Measurements from ENCODE around the gene GPR158.

Gene GPR158

DNA sequence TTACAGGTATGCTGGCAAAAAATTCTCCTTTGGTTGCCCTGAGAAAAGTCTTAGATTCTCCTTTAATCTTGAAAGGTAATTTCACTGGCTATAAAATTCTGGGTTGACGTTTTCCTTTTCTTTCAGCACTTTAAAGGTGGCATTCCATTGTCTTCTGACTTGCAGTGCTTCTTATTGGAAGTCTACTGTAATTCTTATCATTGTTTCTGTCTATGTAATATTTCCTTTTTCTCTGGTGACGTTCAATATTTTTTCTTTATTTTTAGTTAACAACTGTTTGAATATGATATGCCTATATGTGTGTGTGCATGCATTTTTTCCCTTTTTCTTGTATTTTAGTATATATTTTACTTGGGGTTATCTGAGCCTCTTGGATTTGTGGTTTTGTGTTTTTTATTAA lies 111.0 kb downstream of the GPR158 start:
- Histone ChIP-seq H3F3A (ENCODE audit: insufficient read depth) (no peaks in the 10 kb centered on the region), H3K9ac (ENCODE audit: low read length) (no peak overlapping the region), H3K9me3 (ENCODE audit: insufficient read depth, low read length) (no peaks in the 10 kb centered on the region), H4K20me1 (ENCODE audit: low read depth, low read length) (no peaks in the 10 kb centered on the region), H3K27me3 (ENCODE audit: low read length) (no peaks in the 10 kb centered on the region), H3K4me2 (ENCODE audit: low read depth, low read length, poor library complexity, severe bottlenecking) (no peak overlapping the region), H3K79me2 (ENCODE audit: insufficient read depth, low read length) (no peaks in the 10 kb centered on the region), H2AFZ (ENCODE audit: low read depth, low read length, severe bottlenecking) (no peak overlapping the region), H3K36me3 (ENCODE audit: low read length) (no peaks in the 10 kb centered on the region), H3K4me3 (ENCODE audit: insufficient read depth, low read length, poor library complexity, severe bottlenecking) (no peak overlapping the region), H3K9me2 (replicated peaks; ENCODE audit: insufficient read depth, low read length) (no peaks in the 10 kb centered on the region), H3K27ac (ENCODE audit: low read depth, low read length) (no peak overlapping the region)
- TF ChIP-seq, protein P1, sequence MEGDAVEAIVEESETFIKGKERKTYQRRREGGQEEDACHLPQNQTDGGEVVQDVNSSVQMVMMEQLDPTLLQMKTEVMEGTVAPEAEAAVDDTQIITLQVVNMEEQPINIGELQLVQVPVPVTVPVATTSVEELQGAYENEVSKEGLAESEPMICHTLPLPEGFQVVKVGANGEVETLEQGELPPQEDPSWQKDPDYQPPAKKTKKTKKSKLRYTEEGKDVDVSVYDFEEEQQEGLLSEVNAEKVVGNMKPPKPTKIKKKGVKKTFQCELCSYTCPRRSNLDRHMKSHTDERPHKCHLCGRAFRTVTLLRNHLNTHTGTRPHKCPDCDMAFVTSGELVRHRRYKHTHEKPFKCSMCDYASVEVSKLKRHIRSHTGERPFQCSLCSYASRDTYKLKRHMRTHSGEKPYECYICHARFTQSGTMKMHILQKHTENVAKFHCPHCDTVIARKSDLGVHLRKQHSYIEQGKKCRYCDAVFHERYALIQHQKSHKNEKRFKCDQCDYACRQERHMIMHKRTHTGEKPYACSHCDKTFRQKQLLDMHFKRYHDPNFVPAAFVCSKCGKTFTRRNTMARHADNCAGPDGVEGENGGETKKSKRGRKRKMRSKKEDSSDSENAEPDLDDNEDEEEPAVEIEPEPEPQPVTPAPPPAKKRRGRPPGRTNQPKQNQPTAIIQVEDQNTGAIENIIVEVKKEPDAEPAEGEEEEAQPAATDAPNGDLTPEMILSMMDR (IDR thresholded peaks at IDR 0.05; ENCODE audit: insufficient read depth, low read length, poor library complexity, severe bottlenecking), result no peak
- TF ChIP-seq EZH2phosphoT487 (conservative IDR thresholded peaks at IDR 0.05; ENCODE audit: low read length), result no peak

DNA sequence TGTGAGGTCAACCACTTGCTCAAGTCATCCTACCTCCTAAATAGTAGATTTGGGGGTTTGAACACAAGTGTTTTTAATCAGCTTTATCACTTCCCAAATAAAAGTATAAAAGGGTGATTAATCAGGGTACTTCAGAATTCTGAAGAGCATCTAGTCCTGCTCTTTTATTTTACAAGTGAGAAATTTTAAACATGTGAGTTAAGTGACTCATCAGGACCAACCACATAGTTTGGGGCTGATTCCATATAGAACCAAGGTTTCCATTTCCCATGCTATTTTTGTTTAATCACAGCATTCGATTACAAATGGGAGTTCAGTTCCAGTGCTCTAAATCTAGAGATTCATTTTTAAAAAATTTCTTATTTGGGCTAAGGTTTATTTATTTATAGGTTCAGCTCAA lies 113.4 kb downstream of the GPR158 start:
- no peak overlapping the region for H2AFZ ChIP-seq (ENCODE audit: low read depth, low read length, severe bottlenecking)
- no peak for TF ChIP-seq EZH2phosphoT487 (conservative IDR thresholded peaks at IDR 0.05; ENCODE audit: low read length)
- TF ChIP-seq, protein P1 (IDR thresholded peaks at IDR 0.05; ENCODE audit: insufficient read depth, low read length, poor library complexity, severe bottlenecking), result no peak
- H4K20me1 ChIP-seq (ENCODE audit: low read depth, low read length), result no peaks in the 10 kb centered on the region
- H3K9ac ChIP-seq (ENCODE audit: low read length), result no peak overlapping the region
- H3K79me2 ChIP-seq (ENCODE audit: insufficient read depth, low read length), result no peaks in the 10 kb centered on the region
- H3K9me3 ChIP-seq (ENCODE audit: insufficient read depth, low read length), result no peaks in the 10 kb centered on the region
- no peaks in the 10 kb centered on the region for H3F3A ChIP-seq (ENCODE audit: insufficient read depth)
- no peaks in the 10 kb centered on the region for H3K9me2 ChIP-seq (replicated peaks; ENCODE audit: insufficient read depth, low read length)
- H3K4me2 ChIP-seq (ENCODE audit: low read depth, low read length, poor library complexity, severe bottlenecking), result no peak overlapping the region
- no peak overlapping the region for H3K27ac ChIP-seq (ENCODE audit: low read depth, low read length)
- H3K27me3 ChIP-seq (ENCODE audit: low read length), result no peaks in the 10 kb centered on the region
- H3K36me3 ChIP-seq (ENCODE audit: low read length), result no peaks in the 10 kb centered on the region
- H3K4me3 ChIP-seq (ENCODE audit: insufficient read depth, low read length, poor library complexity, severe bottlenecking), result no peak overlapping the region

DNA sequence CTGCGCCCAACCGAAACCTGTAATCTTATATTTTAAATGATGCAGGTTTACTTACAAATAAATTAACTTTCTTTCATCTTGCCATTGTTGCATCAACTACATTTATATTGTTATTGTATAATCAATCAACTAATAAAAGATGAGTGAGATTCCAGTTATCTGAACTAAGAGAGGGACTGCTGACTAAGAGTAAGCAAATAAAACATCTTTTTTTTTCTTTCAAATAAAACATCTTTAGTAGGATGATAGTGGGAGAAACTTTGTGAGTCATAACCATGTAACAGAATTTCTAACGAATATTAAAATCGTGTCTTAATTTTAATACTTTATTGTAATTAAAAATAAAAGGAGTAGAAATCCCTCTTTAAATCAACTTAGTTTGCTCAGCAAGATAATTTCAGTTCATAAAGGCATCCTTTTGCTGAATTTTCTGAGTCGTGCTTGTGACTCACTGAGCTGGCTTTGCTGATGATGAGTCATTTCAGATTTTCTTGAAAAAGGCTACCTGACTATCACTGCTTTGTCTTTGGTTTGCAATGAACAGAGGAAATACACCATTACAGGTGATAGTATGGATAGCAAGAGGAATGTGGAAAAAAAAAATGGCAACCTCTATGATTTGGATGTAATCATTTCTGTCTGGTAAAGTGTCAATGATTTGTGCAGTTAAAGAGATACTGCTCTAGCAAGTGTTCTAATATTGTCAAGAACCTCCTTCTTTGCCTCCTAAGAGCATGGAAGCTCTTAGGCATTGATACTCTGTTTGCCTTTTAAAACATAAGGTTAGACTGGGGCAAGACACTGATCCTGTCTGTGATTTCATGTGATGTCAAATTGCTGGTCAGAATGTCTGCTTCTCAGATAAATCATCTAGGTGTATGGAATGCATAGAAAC lies 119.5 kb downstream of the GPR158 start:
- no peaks in the 10 kb centered on the region for H3K36me3 ChIP-seq (ENCODE audit: low read length)
- H3F3A ChIP-seq (ENCODE audit: insufficient read depth), result no peaks in the 10 kb centered on the region
- H3K9me2 ChIP-seq (replicated peaks; ENCODE audit: insufficient read depth, low read length), result no peaks in the 10 kb centered on the region
- H3K27me3 ChIP-seq (ENCODE audit: low read length), result no peaks in the 10 kb centered on the region
- no peak overlapping the region for H3K4me2 ChIP-seq (ENCODE audit: low read depth, low read length, poor library complexity, severe bottlenecking)
- H4K20me1 ChIP-seq (ENCODE audit: low read depth, low read length), result no peaks in the 10 kb centered on the region
- H3K9ac ChIP-seq (ENCODE audit: low read length), result no peak overlapping the region
- H3K79me2 ChIP-seq (ENCODE audit: insufficient read depth, low read length), result no peaks in the 10 kb centered on the region
- H3K4me3 ChIP-seq (ENCODE audit: insufficient read depth, low read length, poor library complexity, severe bottlenecking), result no peak overlapping the region
- H2AFZ ChIP-seq (ENCODE audit: low read depth, low read length, severe bottlenecking), result no peak overlapping the region
- no peak overlapping the region for H3K27ac ChIP-seq (ENCODE audit: low read depth, low read length)
- TF ChIP-seq, protein P1 (IDR thresholded peaks at IDR 0.05; ENCODE audit: insufficient read depth, low read length, poor library complexity, severe bottlenecking), result no peak
- TF ChIP-seq EZH2phosphoT487 (conservative IDR thresholded peaks at IDR 0.05; ENCODE audit: low read length), result no peak
- H3K9me3 ChIP-seq (ENCODE audit: insufficient read depth, low read length), result no peaks in the 10 kb centered on the region
